ENCODE measurements around the gene APOA4.
A peak's percentile ranks its signal among the peaks of the same experiment; 100 is the strongest.

APOA4 gene

GRCh38 chr11:116823031-116823843, at the start of gene APOA4:
Gene APOA4, minus strand, starts transcription at chr11:116823304. Its CDS starts 113 bp downstream, at chr11:116823191.
- Mint-ChIP-seq H3K36me3 (ENCODE audit: low read depth) (no peaks in the 10 kb centered on the region), H3K4me3 (no peak within 1 kb of the TSS), H3K27ac (no peak within 1 kb of the TSS), H3K9me3 (no peaks in the 10 kb centered on the region), H3K27me3 (no peaks in the 10 kb centered on the region), H3K4me1 (no peaks in the 10 kb centered on the region)
- DNase-seq (no peak), ATAC-seq (no peak)

- DNase-seq (no peak), ATAC-seq (no peak)
- Mint-ChIP-seq H3K27ac (no peak overlapping the region), H3K9me3 (no peaks in the 10 kb centered on the region), H3K4me1 (peaks cover 3% of the 10 kb centered on the region), H3K27me3 (no peaks in the 10 kb centered on the region), H3K4me3 (no peak overlapping the region), H3K36me3 (ENCODE audit: low read depth) (peaks cover 49% of the 10 kb centered on the region)
Observed at GRCh38 chr11:116871248-116871647, 48.1 kb upstream of the APOA4 start.

GRCh38 chr11:116870054-116870453, 47.0 kb upstream of the APOA4 start:
- no peaks in the 10 kb centered on the region for H3K27me3 Mint-ChIP-seq
- H3K36me3 Mint-ChIP-seq (ENCODE audit: low read depth) = peaks cover 51% of the 10 kb centered on the region
- H3K4me3 Mint-ChIP-seq = no peak overlapping the region
- no peak for DNase-seq
- no peak for ATAC-seq
- H3K9me3 Mint-ChIP-seq = no peaks in the 10 kb centered on the region
- H3K27ac Mint-ChIP-seq = no peak overlapping the region
- H3K4me1 Mint-ChIP-seq = peaks cover 3% of the 10 kb centered on the region

- no peaks in the 10 kb centered on the region for H3K27me3 Mint-ChIP-seq
- ATAC-seq = no peak
- DNase-seq = no peak
- peaks cover 53% of the 10 kb centered on the region for H3K36me3 Mint-ChIP-seq (ENCODE audit: low read depth)
- peaks cover 3% of the 10 kb centered on the region for H3K4me1 Mint-ChIP-seq
- H3K27ac Mint-ChIP-seq = no peak overlapping the region
- no peaks in the 10 kb centered on the region for H3K9me3 Mint-ChIP-seq
- H3K4me3 Mint-ChIP-seq = no peak overlapping the region
Observed at GRCh38 chr11:116869610-116870009, 46.5 kb upstream of the APOA4 start.

GRCh38 chr11:116868066-116868465, 45.0 kb upstream of the APOA4 start:
- ATAC-seq (no peak), DNase-seq (no peak)
- H3K9me3 Mint-ChIP-seq = no peaks in the 10 kb centered on the region
- H3K36me3 Mint-ChIP-seq (ENCODE audit: low read depth) = peaks cover 52% of the 10 kb centered on the region
- no peak overlapping the region for H3K27ac Mint-ChIP-seq
- H3K4me1 Mint-ChIP-seq = peaks cover 3% of the 10 kb centered on the region
- H3K4me3 Mint-ChIP-seq = no peak overlapping the region
- H3K27me3 Mint-ChIP-seq = no peaks in the 10 kb centered on the region

- Mint-ChIP-seq H3K36me3 (ENCODE audit: low read depth) (peaks cover 47% of the 10 kb centered on the region), H3K4me3 (no peak overlapping the region), H3K27me3 (no peaks in the 10 kb centered on the region), H3K27ac (no peak overlapping the region), H3K4me1 (peaks cover 3% of the 10 kb centered on the region), H3K9me3 (no peaks in the 10 kb centered on the region)
- ATAC-seq (no peak), DNase-seq (no peak)
Observed at GRCh38 chr11:116867619-116868018, 44.5 kb upstream of the APOA4 start.

GRCh38 chr11:116866804-116867455, 43.8 kb upstream of the APOA4 start:
- Mint-ChIP-seq H3K4me1 (peaks cover 3% of the 10 kb centered on the region), H3K9me3 (no peaks in the 10 kb centered on the region), H3K4me3 (no peak overlapping the region), H3K27ac (no peak overlapping the region), H3K36me3 (ENCODE audit: low read depth) (peaks cover 50% of the 10 kb centered on the region), H3K27me3 (no peaks in the 10 kb centered on the region)
- DNase-seq = no peak
- no peak for ATAC-seq

- DNase-seq (no peak), ATAC-seq (no peak)
- Mint-ChIP-seq H3K36me3 (ENCODE audit: low read depth) (peaks cover 52% of the 10 kb centered on the region), H3K27me3 (no peaks in the 10 kb centered on the region), H3K4me1 (peaks cover 3% of the 10 kb centered on the region), H3K9me3 (no peaks in the 10 kb centered on the region), H3K4me3 (no peak overlapping the region), H3K27ac (no peak overlapping the region)
Observed at GRCh38 chr11:116865696-116866095, 42.6 kb upstream of the APOA4 start.

GRCh38 chr11:116864531-116864930, 41.4 kb upstream of the APOA4 start:
- Mint-ChIP-seq H3K27me3 (no peaks in the 10 kb centered on the region), H3K27ac (no peak overlapping the region), H3K36me3 (ENCODE audit: low read depth) (peaks cover 49% of the 10 kb centered on the region), H3K4me1 (no peaks in the 10 kb centered on the region), H3K9me3 (no peaks in the 10 kb centered on the region), H3K4me3 (no peak overlapping the region)
- ATAC-seq (no peak), DNase-seq (no peak)

- no peaks in the 10 kb centered on the region for H3K9me3 Mint-ChIP-seq
- ATAC-seq = no peak
- H3K4me3 Mint-ChIP-seq = no peak overlapping the region
- DNase-seq = no peak
- H3K4me1 Mint-ChIP-seq = no peaks in the 10 kb centered on the region
- no peaks in the 10 kb centered on the region for H3K27me3 Mint-ChIP-seq
- no peak overlapping the region for H3K27ac Mint-ChIP-seq
- peaks cover 53% of the 10 kb centered on the region for H3K36me3 Mint-ChIP-seq (ENCODE audit: low read depth)
Observed at GRCh38 chr11:116862951-116863350, 39.8 kb upstream of the APOA4 start.

GRCh38 chr11:116862185-116862584, 39.1 kb upstream of the APOA4 start:
- no peak for DNase-seq
- Mint-ChIP-seq H3K9me3 (no peaks in the 10 kb centered on the region), H3K36me3 (ENCODE audit: low read depth) (peaks cover 47% of the 10 kb centered on the region), H3K4me3 (no peak overlapping the region), H3K27me3 (no peaks in the 10 kb centered on the region), H3K4me1 (no peaks in the 10 kb centered on the region), H3K27ac (no peak overlapping the region)
- ATAC-seq = no peak

GRCh38 chr11:116861539-116861938, 38.4 kb upstream of the APOA4 start:
- Mint-ChIP-seq H3K27ac (no peak overlapping the region), H3K4me1 (peaks cover 1% of the 10 kb centered on the region), H3K4me3 (no peak overlapping the region), H3K27me3 (no peaks in the 10 kb centered on the region), H3K9me3 (no peaks in the 10 kb centered on the region), H3K36me3 (ENCODE audit: low read depth) (peaks cover 46% of the 10 kb centered on the region)
- ATAC-seq (no peak), DNase-seq (no peak)

- no peak for ATAC-seq
Observed at GRCh38 chr11:116860303-116860702, 37.2 kb upstream of the APOA4 start.

GRCh38 chr11:116859175-116859574, 36.1 kb upstream of the APOA4 start:
- ATAC-seq (no peak), DNase-seq (no peak)
- Mint-ChIP-seq H3K36me3 (ENCODE audit: low read depth) (peaks cover 45% of the 10 kb centered on the region), H3K27me3 (no peaks in the 10 kb centered on the region), H3K4me3 (no peak overlapping the region), H3K9me3 (no peaks in the 10 kb centered on the region), H3K4me1 (peaks cover 19% of the 10 kb centered on the region), H3K27ac (peak overlapping the region; percentile 35)

More at GRCh38 chr11:116860303-116860702, 37.2 kb upstream of the APOA4 start:
- Mint-ChIP-seq H3K9me3 (no peaks in the 10 kb centered on the region), H3K4me3 (no peak overlapping the region), H3K27ac (no peak overlapping the region), H3K36me3 (ENCODE audit: low read depth) (peaks cover 48% of the 10 kb centered on the region), H3K4me1 (peaks cover 11% of the 10 kb centered on the region), H3K27me3 (no peaks in the 10 kb centered on the region)
- no peak for DNase-seq

- Mint-ChIP-seq H3K36me3 (ENCODE audit: low read depth) (peaks cover 40% of the 10 kb centered on the region), H3K4me1 (peaks cover 31% of the 10 kb centered on the region), H3K4me3 (no peak overlapping the region), H3K9me3 (no peaks in the 10 kb centered on the region), H3K27ac (no peak overlapping the region), H3K27me3 (no peaks in the 10 kb centered on the region)
- no peak for ATAC-seq
- no peak for DNase-seq
Observed at GRCh38 chr11:116857936-116858335, 34.8 kb upstream of the APOA4 start.
